ENCODE measurements around the gene MYLK4.

DNA sequence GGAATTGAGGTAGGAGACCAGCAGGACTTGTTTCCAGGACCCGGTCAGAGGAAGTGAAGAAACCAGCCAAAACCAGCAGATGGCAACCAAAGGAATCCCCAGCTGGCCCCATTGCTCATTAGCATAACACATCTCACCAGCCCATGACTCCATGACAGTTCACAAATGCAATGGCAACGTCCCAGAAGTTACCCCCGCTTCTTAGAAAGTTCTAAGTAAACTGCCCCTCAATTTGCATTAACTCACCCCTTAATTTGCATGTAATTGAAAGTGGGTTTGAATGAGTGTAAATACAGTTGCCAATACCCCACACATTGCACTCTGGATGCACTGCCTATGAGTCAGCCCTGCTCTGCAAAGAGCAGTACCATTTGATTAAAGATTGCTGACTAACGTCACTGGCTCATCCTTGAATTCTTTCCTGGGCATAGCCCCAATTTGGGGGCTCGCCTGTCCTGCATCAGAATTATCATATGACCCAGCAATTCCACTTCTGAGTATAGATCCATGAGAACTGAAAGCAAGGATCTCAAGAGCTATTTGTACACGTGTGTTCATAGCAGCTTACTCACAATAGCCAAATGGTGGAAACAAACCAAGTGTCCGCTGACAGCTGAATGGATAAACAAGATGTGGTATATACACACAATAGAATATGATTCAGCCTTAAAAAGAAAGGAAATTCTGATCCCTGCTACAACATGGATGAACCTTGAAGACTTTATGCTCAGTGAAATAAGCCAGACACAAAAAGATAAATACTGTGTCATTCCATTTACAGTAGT, 36.4 kb downstream of the MYLK4 start:
- TF ChIP-seq, protein P1, sequence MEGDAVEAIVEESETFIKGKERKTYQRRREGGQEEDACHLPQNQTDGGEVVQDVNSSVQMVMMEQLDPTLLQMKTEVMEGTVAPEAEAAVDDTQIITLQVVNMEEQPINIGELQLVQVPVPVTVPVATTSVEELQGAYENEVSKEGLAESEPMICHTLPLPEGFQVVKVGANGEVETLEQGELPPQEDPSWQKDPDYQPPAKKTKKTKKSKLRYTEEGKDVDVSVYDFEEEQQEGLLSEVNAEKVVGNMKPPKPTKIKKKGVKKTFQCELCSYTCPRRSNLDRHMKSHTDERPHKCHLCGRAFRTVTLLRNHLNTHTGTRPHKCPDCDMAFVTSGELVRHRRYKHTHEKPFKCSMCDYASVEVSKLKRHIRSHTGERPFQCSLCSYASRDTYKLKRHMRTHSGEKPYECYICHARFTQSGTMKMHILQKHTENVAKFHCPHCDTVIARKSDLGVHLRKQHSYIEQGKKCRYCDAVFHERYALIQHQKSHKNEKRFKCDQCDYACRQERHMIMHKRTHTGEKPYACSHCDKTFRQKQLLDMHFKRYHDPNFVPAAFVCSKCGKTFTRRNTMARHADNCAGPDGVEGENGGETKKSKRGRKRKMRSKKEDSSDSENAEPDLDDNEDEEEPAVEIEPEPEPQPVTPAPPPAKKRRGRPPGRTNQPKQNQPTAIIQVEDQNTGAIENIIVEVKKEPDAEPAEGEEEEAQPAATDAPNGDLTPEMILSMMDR (IDR thresholded peaks at IDR 0.05): no peak
- TF ChIP-seq POLR2AphosphoS5 (IDR thresholded peaks at IDR 0.05; ENCODE audit: low read depth, low read length): no peak
- TF ChIP-seq SIN3A (IDR thresholded peaks at IDR 0.05; ENCODE audit: borderline replicate concordance, insufficient read depth, low read depth, low read length): no peak
- TF ChIP-seq TCF7L2 (IDR thresholded peaks at IDR 0.05; ENCODE audit: low read depth, low read length): no peak

Measured in Panc1 (cell line).